GM10266 (cell line): Measurements from ENCODE around the gene BCL2.

Experiments
- DNase-seq: peaks from one replicate; pipeline ENCODE4 v3.0.0; 2012; ENCODE audit errors: extremely low spot score
- TF ChIP-seq, protein P1 (sequence below): IDR thresholded peaks from 2 replicates; pipeline ENCODE4 v1.5.1; 2012; ENCODE audit warnings: mild to moderate bottlenecking, low read depth; ENCODE audit not compliant: control insufficient read depth, insufficient read depth; ENCODE audit errors: missing control alignments

Gene BCL2

DNA sequence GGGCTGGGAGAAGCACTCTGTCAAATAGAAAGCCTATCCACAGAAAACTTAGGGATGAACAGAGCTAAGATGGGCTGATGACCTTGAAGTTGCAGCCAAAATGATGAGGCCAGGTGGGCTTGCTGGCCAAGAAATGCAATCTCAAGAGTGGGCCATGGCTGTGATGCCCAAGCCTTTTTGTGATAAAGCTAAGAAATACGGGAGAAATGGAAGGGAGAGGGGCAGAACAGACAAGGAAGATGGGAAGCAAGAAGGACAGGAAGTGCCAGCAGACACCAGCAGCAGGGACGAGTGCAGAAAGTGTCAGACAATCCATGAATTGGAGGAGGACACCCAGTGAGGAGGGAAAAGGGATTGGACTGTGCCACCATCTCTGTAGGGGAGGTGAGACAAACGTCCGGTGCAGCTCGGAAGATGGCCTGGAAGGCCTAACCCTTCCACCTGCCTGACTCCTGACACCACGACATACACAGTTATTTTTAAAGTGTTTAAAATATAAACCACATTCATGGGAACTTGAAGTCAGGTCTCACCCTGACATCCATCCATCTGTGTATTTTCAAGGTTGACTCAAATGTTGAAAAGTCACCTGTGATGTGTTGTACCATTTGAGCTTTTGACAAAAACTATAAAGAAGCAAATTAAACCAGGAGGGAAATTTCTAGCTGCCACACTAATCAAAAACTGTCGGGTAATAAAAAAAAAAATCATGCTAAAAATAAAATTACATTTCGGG lies 105.5 kb downstream of the BCL2 start:
- no peak for DNase-seq
- TF ChIP-seq, protein P1, sequence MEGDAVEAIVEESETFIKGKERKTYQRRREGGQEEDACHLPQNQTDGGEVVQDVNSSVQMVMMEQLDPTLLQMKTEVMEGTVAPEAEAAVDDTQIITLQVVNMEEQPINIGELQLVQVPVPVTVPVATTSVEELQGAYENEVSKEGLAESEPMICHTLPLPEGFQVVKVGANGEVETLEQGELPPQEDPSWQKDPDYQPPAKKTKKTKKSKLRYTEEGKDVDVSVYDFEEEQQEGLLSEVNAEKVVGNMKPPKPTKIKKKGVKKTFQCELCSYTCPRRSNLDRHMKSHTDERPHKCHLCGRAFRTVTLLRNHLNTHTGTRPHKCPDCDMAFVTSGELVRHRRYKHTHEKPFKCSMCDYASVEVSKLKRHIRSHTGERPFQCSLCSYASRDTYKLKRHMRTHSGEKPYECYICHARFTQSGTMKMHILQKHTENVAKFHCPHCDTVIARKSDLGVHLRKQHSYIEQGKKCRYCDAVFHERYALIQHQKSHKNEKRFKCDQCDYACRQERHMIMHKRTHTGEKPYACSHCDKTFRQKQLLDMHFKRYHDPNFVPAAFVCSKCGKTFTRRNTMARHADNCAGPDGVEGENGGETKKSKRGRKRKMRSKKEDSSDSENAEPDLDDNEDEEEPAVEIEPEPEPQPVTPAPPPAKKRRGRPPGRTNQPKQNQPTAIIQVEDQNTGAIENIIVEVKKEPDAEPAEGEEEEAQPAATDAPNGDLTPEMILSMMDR, result no peak

DNA sequence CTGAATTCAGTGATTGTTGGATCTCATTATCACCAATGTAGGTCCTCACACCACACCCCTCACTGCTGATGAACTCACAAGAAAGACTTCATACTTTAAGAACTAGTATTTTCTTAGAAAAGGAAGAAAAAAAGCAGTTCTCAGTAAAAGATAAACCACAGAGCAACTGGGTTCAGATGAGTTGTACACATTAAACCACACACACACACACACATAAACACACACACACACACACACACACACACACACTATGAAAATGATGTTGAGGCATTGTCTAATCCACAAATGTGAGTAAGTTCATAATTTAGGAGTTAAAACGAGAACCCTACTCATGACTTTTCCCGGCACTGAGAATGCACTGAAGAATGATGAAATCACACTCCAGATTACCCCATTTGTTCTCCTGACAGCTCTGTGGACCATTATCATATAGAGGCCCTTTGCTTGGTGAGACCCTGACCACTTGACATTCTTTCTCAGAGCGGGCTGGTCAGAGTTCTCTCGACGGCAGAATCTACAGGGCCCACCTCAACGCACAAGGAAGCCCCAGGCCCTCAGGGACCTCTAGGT lies 106.2 kb downstream of the BCL2 start:
- TF ChIP-seq, protein P1, result no peak
- no peak for DNase-seq

DNA sequence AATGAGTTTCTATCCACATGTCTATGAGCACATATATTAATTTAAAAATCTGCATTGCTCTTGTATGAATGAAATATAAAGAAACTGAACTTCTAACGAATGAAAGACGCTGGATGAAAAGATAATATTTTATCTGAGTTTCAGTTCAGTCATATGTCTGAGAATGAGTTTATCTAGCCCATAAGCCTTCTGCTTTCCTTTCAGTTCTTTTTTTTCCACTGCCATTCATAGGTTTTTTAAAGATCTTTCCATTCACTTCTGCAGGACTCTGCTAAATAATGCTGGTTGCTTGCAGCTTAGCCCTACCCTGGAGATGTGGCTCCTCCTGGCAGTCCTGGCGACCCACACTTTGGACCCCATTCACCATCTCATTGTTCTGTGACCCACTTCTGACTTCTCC lies 109.0 kb downstream of the BCL2 start:
- TF ChIP-seq, protein P1, result no peak
- DNase-seq, result no peak

DNA sequence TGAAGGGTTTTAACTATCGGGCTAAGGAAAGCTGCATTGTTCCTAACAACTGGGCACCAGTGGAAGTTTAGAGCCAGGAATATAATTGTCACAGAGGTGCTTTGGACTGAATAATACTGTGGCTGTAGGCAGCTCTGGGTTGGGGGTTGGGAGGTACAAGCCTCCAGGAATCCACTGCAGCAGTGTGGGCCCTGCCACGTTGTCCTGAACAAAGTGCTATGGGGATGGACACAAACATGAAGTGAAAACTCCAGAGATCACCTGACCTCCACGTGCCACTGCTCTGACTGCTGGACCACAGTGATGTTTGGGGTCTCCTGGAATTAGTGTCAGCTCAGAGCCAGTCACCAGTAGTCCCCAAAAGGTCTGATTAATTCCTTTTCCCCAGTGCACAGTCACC lies 110.9 kb downstream of the BCL2 start:
- TF ChIP-seq, protein P1, result no peak
- DNase-seq, result no peak

DNA sequence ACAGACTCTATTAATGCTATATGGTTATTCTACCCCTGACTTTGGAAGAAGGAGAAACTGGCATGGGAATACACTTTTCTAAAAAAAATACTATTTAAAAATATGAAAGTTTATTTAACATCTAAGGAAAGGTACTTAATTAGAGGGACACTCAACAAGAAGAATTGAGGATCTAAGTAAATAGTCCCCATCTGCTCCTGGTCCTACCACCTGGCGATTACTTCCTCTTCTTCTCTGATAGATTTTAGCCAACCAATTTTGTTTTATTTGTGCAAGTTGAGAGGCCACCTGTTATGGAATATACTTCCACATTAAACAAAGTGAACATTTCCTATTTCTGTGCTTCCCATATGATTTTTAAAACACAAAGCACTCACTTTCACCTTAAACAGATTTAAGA lies 111.7 kb downstream of the BCL2 start:
- TF ChIP-seq, protein P1, result no peak
- no peak for DNase-seq

DNA sequence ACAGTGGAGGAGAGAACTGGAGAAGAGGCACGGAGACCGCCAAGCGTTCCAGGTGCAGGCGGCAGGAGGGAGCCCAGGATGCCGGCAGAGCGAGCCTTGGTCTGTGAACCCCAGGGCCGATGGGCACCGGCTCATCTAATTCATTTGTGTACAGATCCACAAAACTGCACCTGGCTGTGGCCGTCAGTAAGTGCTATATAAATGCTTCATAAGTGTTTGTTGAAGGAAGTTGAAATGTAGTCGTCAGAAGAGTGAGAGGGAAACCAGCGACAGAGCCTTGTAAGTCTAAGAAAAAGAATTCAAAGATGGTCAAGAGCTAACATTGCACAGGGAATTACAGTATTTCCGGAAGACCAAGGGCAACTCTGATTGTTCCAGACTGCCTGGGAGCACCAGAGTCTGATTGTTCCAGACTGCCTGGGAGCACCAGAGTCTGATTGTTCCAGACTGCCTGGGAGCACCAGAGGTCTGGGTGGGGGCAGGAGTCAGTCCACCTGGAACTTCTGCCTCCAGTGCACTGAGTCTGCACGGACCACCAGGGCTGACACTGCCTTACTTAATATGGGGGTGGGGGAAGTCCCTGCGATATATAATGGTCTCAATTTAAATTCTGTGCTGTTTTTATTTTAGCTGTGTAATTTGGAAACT lies 112.3 kb downstream of the BCL2 start:
- no peak for DNase-seq
- TF ChIP-seq, protein P1, result no peak

DNA sequence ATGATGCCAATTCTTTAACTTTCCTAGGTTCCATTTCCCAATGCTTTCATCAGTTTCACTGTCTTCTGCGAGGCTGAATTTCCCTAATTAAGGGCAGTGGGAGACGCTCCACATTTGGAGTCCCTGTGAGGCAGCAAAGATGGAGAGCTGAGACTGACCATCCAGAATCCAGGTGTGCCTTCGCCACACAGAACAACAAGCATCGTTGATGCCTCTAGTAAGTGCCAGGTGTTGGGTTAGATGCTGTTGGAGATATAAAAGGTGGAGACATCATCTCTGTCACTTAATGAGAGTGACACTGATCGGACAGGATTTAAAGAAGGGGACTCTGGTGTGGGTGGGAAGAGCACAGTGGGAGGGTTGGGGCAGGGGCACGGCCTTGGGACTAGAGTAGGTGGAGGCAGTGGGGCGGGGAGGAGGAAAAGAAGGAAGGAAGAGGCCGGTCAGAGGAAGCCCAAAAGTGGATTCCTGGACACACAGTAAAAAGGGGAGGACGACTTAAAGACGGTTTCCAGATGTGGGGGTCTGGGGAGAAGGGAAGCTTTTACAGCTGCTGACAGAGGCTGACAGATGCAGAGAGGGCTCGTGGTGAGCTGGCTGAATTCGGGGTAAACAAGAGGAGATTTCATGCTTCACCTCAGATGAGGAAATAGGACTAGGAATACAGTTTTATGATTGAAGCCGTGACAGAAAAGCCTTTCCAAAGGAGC lies 113.0 kb downstream of the BCL2 start:
- TF ChIP-seq, protein P1, result no peak
- DNase-seq, result no peak
